A673 (cell line): Measurements from ENCODE around the gene C12orf42. TPM values are rescaled to one million over a fixed set of nuclear protein-coding genes. Genes with fewer than 3 reads are reported as not detected.

ENCODE experiments used
- BruUV-seq: library from RNA; stranded (reverse); fragments of 400-500 nt; replicated peaks from 2 replicates; lab custom pipeline; 2021; lab: Mats Ljungman, UMichigan
- CTCF ChIA-PET: fragments of 300-600 bp; sonication (Branson Sonifier 250); formaldehyde crosslinking; loops from one replicate; lab custom pipeline; 2022; ENCODE audit warnings: antibody characterized with exemption; lab: Charles Lee
- POLR2A ChIA-PET: fragments of 300-600 bp; sonication (Branson Sonifier 250); formaldehyde crosslinking; loops from one replicate; lab custom pipeline; 2022; ENCODE audit warnings: antibody characterized with exemption; ENCODE audit not compliant: low non-redundant PET; lab: Charles Lee
- DNase-seq: peaks from one replicate; pipeline ENCODE4 v3.0.0-alpha.2; 2015; ENCODE audit warnings: low spot score
- H3K27ac ChIP-seq: fragments of 200-600 bp; sonication (generic); 2 replicates; pipeline ENCODE4 v1.5.1; 2016; ENCODE audit warnings: mixed run types, low read depth, mild to moderate bottlenecking, mixed read lengths, antibody characterized with exemption, low read length; ENCODE audit not compliant: poor library complexity, severe bottlenecking
- H3K27me3 ChIP-seq: fragments of 200-600 bp; sonication (generic); replicated peaks from 2 replicates; pipeline ENCODE4 v1.6.1; 2017; ENCODE audit warnings: mixed run types, low read depth, mild to moderate bottlenecking, mixed read lengths, antibody characterized with exemption, low read length; ENCODE audit not compliant: insufficient read depth, poor library complexity
- H3K36me3 ChIP-seq: fragments of 200-600 bp; sonication (generic); 2 replicates; pipeline ENCODE4 v1.6.1; 2016; ENCODE audit warnings: mixed run types, mild to moderate bottlenecking, mixed read lengths, antibody characterized with exemption, low read length; ENCODE audit not compliant: insufficient read depth, poor library complexity, severe bottlenecking
- H3K4me1 ChIP-seq: fragments of 200-600 bp; sonication (generic); 2 replicates; pipeline ENCODE4 v1.6.1; 2017; ENCODE audit warnings: mixed run types, mild to moderate bottlenecking, mixed read lengths, antibody characterized with exemption, low read length; ENCODE audit not compliant: insufficient read depth, poor library complexity, severe bottlenecking
- H3K4me3 ChIP-seq: fragments of 200-600 bp; sonication (generic); 2 replicates; pipeline ENCODE4 v1.5.1; 2016; ENCODE audit warnings: low read depth, mixed run types, mild to moderate bottlenecking, mixed read lengths, low read length; ENCODE audit not compliant: poor library complexity, severe bottlenecking
- H3K9me3 ChIP-seq: fragments of 200-600 bp; sonication (generic); 2 replicates; pipeline ENCODE4 v1.6.1; 2016; ENCODE audit warnings: mixed run types, low read depth, mild to moderate bottlenecking, mixed read lengths, antibody characterized with exemption, low read length; ENCODE audit not compliant: poor library complexity, severe bottlenecking
- CTCF ChIP-seq: fragments of 300-800, 200-600 bp; sonication (generic); conservative IDR thresholded peaks from 2 replicates; pipeline ENCODE4 v1.5.1; 2017; ENCODE audit warnings: low read depth, mild to moderate bottlenecking, antibody characterized with exemption, low read length, moderate library complexity, mixed read lengths
- EZH2 ChIP-seq: fragments of 200-600 bp; sonication (generic); IDR thresholded peaks from 2 replicates; pipeline ENCODE4 v1.6.1; 2017; ENCODE audit warnings: borderline replicate concordance, low read depth, mild to moderate bottlenecking, mixed read lengths, antibody characterized with exemption, low read length; ENCODE audit not compliant: poor library complexity, severe bottlenecking
- intact Hi-C: fragments of 100-400 bp; cut with micrococcal nuclease; formaldehyde crosslinking; loops from one replicate; pipeline ENCODE4 v1.10.0; 2022; ENCODE audit not compliant: unreplicated experiment
- total RNA-seq: library from RNA; stranded (reverse); gene quantifications from 2 replicates; pipeline ENCODE4 v1.2.3, GENCODE V29; 2021

Gene C12orf42
- total RNA-seq, 1 experiment from 2014 or later, result not detected

GRCh38 chr12:103353913-103354312, 141.9 kb downstream of the C12orf42 start:
- no peak overlapping the region for H3K4me3 ChIP-seq
- BruUV-seq, result no TSS peak
- no peaks in the 10 kb centered on the region for H3K4me1 ChIP-seq
- no peak overlapping the region for H3K27ac ChIP-seq
- intact Hi-C loops, result no loop called here
- ChIA-PET POLR2A (no interaction called here), CTCF (no interaction called here)
- peaks cover 6% of the 10 kb centered on the region for H3K27me3 ChIP-seq
- no peak for TF ChIP-seq CTCF
- TF ChIP-seq EZH2, result no peak
- no peak for DNase-seq
- no peaks in the 10 kb centered on the region for H3K36me3 ChIP-seq
- no peaks in the 10 kb centered on the region for H3K9me3 ChIP-seq

GRCh38 chr12:103350116-103350515, 145.7 kb downstream of the C12orf42 start:
- intact Hi-C loops, result no loop called here
- Histone ChIP-seq H3K4me3 (no peak overlapping the region), H3K27me3 (peaks cover 6% of the 10 kb centered on the region), H3K27ac (no peak overlapping the region), H3K36me3 (no peaks in the 10 kb centered on the region), H3K4me1 (no peaks in the 10 kb centered on the region), H3K9me3 (no peaks in the 10 kb centered on the region)
- ChIA-PET CTCF (no interaction called here), POLR2A (no interaction called here)
- TF ChIP-seq CTCF, result no peak
- TF ChIP-seq EZH2, result no peak
- no peak for DNase-seq
- BruUV-seq, result no TSS peak

GRCh38 chr12:103348935-103349334, 146.8 kb downstream of the C12orf42 start:
- Histone ChIP-seq H3K4me3 (no peak overlapping the region), H3K9me3 (no peaks in the 10 kb centered on the region), H3K27me3 (peaks cover 6% of the 10 kb centered on the region), H3K27ac (no peak overlapping the region), H3K4me1 (no peaks in the 10 kb centered on the region), H3K36me3 (no peaks in the 10 kb centered on the region)
- CTCF ChIA-PET, result no interaction called here
- no peak for TF ChIP-seq EZH2
- POLR2A ChIA-PET, result no interaction called here
- DNase-seq, result no peak
- intact Hi-C loops, result no loop called here
- no TSS peak for BruUV-seq

GRCh38 chr12:103336940-103337339, 158.8 kb downstream of the C12orf42 start:
- peaks cover 15% of the 10 kb centered on the region for H3K27me3 ChIP-seq
- no peaks in the 10 kb centered on the region for H3K36me3 ChIP-seq
- intact Hi-C loops, result no loop called here
- H3K4me1 ChIP-seq, result no peaks in the 10 kb centered on the region
- no peak overlapping the region for H3K27ac ChIP-seq
- TF ChIP-seq CTCF (no peak), EZH2 (no peak)
- H3K4me3 ChIP-seq, result no peak overlapping the region
- ChIA-PET CTCF (no interaction called here), POLR2A (no interaction called here)
- no TSS peak for BruUV-seq
- DNase-seq, result no peak
- H3K9me3 ChIP-seq, result no peaks in the 10 kb centered on the region
